Measurements from ENCODE around the gene HOXB2.

Gene HOXB2

DNA sequence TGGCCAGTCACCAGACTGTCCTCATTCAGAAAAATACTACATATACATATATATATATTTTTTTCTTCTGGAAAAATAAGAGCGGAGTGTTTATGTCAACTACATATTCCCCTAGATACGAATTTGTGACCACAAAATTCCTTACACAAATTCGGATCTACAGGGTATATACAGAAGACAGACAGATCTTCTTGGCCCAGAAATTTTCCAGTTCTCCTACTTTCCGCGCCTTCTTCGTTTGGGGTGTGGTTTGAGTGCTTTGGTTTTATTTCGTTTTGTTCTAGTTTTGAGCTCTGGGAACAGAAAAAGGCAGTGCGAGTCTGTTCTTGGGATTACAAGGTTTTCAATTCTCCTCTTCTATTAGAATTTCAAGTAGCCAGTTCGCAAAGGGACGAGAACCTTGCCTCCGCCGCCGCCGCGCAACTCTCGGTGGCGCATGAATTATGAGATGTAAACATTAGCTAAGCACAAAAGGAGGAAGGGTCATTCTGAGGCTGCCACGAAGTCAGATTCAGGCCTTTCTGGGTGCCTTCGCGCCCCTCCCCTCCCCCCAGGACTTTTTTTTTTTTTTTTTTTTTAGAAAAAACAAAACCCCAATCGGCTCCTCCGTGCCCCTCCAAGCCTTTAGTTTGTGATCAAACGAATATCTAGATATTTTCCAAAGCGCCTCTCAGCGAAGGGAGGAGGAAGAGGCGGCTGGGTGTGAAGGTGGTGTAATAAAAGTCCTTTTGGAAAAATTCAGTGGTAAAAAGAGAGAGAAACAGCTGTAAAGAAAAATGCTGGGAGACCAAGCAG lies 35.0 kb upstream of the HOXB2 start:
- no peak for DNase-seq (ENCODE audit: insufficient read length, low spot score)
- no peak for FAIRE-seq

DNA sequence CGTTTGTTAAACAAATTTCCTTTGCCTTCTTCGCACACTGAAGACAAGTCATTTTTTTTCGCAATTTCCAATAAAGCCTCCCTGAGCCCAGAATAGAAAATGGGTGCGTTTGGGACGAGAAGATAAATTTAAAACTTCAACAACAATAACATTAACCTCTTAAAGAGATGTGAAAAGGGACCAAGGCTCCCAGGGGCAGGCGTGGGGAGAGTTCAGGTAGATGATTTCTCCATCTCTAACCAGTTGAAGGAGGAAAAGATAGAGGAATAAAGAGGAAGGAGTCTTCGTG lies 34.5 kb upstream of the HOXB2 start:
- no peak for FAIRE-seq

DNA sequence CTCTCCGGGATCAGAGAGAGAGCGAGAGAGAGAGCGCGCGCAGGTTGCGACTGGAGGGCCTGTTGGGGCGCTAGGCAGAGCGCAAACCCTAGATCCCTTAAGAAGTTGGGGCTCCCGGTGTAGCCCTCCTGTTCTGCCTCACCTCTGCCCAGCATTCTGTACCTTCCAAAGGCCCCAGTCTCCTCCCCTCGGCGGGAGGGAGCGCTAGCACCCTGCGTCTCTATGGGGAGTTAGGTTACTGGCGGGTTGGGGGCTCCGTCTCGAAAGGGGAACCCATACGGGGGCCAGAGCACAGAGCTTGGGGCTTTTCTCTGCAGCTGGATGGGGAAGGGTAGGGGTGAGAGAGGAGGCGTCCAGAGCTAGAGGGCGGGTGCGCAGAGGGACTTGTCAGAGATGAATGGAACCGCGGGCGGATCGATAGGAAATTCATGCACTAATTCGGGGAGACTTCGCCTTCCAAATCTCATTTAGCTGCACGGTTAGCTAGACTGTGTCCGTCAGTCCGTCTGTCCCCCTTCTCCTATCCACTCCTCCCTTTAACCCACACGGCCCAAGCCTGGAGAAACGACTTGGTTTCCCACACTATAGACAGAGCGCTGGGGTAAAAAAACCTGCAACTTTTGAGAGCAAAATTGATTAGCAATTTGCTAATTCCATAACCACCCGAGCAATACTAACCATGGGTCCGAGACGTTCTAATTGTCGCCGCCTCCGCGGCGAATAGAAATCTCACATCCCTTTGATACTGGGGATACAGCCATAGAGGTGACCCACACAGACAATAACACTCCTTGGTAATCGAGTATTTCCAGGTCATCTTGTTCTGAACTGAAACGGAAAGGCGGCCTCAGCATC lies 33.9 kb upstream of the HOXB2 start:
- FAIRE-seq = peak; percentile 57
- no peak for DNase-seq (ENCODE audit: insufficient read length, low spot score)

More for the DNA sequence above, 34.5 kb upstream of the HOXB2 start:
- DNase-seq (ENCODE audit: insufficient read length, low spot score) = no peak

DNA sequence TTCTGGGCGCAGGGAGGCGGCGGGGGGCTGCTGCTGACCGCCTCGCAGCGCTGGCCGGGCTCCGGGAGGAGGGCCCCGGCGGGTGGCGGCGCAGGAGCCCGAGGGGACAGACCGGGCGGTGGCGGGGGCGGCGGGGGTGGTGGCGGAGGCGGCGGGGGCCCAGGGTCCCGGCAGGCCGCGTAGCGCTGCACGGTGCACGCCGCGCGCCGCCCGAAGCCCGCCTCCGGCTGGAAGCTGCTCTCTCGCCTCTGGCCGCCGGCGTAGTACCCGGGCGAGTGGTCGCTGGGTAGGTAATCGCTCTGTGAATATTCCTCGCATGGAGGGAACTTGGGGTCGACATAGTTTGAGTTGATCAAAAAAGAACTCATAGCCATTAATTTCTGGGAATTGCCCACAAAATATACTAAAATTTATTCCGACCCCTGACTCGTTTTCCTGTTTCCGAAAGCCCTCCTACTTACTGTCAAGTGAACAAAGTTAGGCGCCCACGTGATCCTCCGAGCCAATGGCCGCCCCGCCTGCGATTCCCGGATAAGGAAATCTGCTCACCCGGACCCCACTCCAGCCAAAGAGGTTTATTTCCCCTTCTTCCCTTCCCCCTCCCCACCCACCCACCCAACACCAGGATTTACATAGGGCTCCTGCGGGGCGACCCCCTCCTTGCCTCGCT lies 33.2 kb upstream of the HOXB2 start, which contains the start of gene HOXB4:
Gene HOXB4 (minus strand): TSS at position 405 of the 670 bp plus-strand sequence. CDS start 31 bp downstream, at position 374.
- FAIRE-seq = peak; percentile 28
- DNase-seq (ENCODE audit: insufficient read length, low spot score) = peak; percentile 87

DNA sequence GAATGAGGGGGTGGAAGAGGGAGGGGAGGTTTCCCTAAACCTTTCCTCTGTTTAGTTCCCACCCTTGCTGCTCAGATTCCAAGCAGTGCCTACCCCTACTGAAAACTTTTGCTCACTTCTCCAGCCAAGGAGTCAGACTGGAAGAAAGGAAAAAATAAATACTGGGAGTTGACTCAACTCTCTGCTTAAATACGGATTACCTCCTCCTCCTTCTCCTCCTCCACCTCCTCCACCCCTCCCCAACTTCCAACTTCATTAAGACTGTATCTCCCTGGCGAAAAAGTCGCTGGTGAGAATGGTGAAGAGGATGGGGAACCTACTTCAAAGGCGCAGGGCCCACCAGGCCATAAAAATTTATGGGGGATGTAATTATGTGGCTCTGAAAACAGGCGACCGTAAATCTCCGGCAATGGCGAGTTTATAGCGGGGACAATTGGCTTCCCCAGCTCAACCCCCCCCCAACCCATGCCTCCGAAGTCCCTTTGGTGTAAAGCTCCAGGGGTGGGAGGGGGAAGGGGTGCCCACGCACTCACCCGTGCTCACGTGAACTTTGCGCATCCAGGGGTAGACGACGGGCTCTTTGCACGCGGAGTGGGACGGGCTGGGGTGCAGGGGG lies 32.5 kb upstream of the HOXB2 start:
- DNase-seq (ENCODE audit: insufficient read length, low spot score) (no peak), FAIRE-seq (peak; percentile 90)

DNA sequence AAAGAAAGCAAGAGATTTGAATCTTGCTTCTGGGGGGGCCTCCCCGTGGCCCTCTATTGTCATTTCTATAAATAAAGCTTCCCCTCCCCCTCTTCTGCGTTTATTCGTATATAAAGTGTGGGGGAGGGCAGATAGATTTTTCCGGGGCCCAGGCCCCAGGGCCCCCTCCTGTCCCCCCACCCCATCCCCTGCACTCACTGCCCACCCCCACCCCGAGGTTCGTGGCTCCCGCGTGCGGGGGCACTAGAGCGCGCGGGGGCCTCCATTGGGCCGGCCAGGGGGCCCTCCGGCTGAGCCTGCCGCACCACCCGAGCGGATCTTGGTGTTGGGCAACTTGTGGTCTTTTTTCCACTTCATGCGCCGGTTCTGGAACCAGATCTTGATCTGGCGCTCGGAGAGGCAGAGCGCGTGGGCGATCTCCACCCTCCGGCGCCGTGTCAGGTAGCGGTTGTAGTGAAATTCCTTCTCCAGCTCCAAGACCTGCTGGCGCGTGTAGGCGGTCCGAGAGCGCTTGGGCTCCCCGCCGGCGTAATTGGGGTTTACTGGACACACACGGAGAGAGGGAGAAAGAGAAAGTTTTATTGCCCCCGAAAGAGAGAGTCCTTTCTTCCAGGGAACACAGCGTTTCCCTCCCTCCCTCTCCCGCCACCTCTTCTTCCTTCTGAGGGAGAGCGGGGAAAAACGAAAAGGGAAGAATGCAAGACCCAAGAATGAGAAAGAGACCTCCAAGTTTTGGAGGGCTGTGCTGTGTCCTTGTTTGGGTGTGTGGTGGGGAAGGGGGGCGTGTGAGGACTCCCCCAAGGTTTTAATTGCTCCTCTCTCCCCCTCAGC lies 31.8 kb upstream of the HOXB2 start:
- no peak for DNase-seq (ENCODE audit: insufficient read length, low spot score)
- no peak for FAIRE-seq

DNA sequence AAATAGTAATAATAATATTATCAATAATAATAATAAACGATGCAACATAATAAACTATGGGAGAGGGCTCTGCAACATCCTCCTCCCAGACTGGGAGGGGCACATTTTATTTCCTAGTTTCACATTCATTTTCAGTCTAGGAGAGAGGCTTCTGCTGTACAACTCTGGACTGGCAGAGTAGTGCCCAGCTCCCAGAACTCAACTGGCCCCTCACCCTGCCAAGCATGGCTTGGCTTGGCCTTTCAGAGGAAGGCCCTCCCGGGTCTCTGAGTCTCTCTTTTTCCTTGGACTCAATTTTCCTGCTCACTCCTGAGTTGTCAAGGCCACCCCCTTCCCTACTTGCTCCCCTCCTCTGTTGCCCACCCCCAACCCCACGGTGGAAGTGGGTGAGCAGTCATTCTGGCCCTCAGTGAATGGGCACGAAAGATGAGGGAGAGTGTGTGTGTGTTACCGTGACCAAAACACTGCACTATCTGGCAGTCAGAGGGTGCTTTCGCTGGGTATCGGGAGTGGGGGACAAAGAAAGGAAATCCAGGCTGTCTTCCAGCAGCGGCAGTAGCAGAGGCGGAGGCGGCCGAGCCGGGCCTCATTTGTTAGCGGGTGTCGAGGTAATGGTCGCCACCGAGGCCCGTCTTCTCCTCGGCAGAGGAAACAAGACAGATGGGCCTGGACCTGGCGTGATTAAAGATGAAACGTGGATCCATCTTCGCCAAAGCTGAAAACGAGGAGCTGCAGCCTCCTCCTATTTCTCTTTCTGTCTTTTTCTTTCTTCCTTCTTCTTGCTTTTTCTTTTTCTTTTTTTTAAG lies 31.0 kb upstream of the HOXB2 start:
- DNase-seq (ENCODE audit: insufficient read length, low spot score) = no peak
- peak; percentile 54 for FAIRE-seq

DNA sequence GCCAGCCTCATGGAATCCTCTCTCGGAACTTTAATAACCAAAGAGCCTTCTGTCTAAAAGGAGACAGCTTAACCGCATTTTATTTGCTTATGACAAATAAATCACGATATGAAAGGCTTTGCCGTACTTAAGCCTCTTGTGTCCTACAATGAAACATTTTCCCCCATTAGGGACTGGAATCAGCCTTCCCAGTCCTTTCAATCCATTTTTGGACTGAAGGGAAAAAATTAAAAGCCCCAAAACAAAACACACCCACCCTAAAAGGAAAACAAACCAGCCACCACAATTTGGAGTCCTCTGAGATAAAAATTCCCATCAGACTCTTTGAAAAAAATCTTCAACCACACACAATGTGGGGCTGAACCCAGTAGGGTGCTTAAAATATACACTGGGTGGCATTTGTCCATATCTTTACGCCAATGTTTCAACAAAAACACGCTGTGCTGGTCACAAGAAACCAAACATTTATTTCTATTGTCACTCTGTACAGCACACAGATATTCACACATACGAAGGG lies 30.2 kb upstream of the HOXB2 start:
- FAIRE-seq (no peak), DNase-seq (ENCODE audit: insufficient read length, low spot score) (no peak)

DNA sequence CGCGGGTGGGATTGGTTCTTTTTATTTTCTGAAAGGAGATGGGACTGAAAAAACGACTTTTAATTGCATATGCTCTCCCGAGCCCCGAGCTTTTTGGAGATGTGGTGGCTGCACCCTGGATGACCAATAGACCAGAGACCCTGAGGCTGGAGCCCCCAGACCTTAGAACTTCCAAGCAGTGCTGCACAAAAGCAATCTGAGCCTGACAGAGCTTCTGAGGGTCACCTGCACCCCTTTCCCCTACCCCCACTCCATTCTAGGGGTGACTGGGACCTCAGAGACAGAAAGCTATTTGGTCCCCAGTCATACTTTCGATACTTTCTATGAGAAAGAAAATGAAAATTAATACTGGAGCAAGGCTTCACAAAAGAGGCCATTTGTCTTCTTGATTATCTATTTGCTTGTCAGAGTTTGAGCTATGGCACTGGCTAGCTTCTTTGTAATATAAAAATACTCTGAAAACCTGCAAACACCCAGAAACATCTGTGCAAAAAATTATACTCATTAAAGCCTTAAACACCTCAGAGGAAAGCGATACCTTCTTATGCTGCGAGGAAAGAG lies 29.7 kb upstream of the HOXB2 start:
- DNase-seq (ENCODE audit: insufficient read length, low spot score) (no peak), FAIRE-seq (no peak)

DNA sequence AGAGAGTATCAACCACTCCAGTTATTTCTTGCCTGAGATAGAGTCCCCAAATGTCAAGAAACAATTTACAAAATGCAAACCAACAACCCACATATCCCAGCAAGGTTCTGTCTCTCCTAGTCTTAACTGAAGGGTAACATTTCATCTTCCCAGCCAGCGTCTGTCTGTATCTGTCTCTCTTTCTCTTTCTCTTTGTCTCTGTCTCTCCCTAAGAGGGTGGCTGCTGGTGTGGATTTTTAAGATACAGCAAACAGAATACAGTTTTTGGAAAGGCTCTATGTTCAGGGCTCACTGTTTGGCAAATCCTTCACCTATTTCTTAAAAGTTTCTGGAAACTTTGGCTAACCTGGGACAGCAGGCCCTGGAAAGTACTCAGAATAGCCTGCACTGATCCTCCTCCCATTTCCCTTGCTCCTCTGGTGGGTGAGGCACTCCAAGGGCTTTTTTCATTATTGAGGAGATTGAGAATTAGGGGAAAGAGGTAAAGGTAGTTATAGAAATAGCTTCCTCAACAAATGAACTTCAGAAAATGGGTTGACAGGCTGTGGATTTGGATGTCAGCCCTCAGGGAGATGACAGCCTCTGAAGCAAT lies 27.0 kb upstream of the HOXB2 start:
- FAIRE-seq (no peak), DNase-seq (ENCODE audit: insufficient read length, low spot score) (no peak)

DNA sequence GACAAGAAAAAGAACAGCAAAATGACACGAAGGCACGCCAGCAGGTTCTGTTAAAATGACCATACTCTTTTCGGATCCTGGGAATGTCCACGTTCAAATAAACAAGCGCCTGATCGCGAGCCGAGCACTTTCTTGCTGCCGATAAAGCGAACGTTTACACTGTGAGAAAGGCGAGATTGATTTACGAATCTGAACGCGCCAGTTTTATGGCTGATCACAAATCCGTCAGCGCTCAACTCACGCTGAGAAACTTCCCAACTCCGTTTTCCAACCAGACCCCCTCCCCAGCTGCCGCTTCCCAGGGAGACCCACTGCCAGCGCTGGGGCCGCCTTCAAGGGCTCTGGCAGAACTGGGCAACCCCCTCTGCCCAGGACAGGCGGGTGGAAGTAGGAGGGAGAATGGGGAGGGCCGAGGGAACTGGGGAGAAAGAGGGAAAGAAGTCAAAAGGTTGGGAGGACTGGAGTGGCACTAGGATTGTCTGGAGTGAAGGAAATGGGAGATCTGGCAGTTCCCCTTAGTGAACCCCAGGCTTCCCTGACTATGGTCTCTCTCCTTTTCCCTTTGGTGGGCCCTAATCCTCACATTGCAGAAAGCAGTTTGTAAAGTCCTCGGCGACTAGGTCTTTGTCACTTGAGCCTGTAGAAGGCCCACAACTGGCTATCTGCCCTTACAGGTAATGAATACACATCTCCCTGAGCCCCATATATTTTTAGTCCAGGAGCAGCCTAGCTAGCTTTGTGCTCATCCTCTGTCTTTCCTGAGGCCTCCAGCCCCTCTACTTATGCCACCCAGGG lies 26.3 kb upstream of the HOXB2 start:
- FAIRE-seq = no peak

DNA sequence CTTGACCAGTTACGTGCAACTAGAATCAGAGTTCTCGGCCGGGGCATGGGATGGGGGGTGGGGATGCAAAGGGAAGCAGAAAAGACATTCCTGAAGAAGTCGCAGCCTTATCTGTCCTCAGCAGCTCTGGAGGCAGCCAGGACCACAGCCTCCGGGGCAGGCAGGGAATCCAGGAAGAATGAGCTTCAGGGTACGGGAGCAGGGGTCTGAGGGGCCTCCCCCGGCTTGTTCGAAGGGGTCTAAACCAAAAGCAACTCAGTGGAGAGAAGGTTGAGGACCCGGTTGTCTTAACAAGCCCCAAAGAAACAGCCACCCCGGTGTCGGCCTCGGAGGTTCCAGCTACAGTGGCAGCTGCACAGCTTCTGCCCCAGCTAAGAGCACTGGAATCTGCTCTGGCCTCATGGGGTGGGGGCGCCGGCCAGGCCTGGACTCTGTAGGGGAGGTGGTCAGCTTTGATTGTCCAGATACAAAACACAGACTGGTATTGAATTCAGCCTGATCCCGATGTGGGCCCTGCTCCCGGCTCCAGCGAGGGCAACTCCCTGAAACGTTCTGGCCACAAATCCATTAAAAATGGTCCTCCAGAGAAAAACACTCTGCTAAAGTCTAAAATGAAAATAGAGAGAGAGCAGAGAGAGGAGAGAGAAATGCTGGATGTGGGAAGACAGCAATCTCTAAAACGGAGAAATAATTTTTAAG lies 25.6 kb upstream of the HOXB2 start:
- FAIRE-seq = no peak
- no peak for DNase-seq (ENCODE audit: insufficient read length, low spot score)

More for the DNA sequence above, 26.3 kb upstream of the HOXB2 start:
- no peak for DNase-seq (ENCODE audit: insufficient read length, low spot score)

DNA sequence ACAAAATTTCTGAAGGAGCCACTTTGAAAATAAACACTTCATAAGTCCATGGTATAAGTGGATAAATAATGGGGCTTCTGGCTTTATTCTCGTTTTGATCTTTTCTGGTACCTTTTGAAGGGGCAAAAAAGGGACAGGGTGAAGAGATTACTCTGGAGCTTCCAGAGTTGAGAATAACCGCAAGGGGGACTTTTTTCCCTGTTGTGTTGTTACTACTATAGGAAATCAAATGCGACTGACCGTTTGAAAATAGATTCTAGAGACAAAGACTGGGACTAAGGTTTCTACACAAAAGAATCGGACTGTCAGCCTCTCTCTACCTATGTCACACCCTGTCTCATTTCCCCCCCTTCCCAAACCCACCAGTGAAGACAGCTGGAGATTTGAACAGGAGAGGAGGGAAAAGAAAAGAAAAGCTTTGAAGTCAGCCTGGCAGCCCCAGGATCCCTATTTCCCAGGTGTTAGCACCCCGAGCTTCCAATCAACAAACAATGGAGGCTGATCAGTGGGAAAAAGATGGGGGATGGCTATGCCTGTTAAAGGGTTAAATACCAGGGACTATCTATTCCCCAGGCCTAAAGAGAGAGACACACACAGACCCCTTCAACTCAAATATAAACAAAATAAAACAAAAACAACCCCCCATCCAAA lies 24.9 kb upstream of the HOXB2 start:
- no peak for DNase-seq (ENCODE audit: insufficient read length, low spot score)
- FAIRE-seq = no peak

DNA sequence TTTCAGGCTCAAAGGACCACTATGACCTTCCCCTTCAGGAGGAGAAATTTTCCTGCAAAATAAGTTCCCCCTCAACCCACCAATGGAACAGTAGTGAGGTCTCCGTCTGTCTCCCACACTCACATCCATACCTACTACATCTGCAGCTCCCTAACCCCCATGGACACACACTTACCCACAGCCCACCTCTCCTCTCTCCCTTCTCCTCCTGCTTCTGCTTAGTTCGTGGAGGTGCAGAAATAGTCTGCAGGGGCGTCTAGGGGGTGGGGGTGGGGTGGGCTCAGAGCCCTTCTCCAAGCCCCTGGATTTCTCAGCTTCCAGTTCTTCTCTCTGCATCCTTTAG lies 24.3 kb upstream of the HOXB2 start:
- FAIRE-seq = no peak
- DNase-seq (ENCODE audit: insufficient read length, low spot score) = no peak

DNA sequence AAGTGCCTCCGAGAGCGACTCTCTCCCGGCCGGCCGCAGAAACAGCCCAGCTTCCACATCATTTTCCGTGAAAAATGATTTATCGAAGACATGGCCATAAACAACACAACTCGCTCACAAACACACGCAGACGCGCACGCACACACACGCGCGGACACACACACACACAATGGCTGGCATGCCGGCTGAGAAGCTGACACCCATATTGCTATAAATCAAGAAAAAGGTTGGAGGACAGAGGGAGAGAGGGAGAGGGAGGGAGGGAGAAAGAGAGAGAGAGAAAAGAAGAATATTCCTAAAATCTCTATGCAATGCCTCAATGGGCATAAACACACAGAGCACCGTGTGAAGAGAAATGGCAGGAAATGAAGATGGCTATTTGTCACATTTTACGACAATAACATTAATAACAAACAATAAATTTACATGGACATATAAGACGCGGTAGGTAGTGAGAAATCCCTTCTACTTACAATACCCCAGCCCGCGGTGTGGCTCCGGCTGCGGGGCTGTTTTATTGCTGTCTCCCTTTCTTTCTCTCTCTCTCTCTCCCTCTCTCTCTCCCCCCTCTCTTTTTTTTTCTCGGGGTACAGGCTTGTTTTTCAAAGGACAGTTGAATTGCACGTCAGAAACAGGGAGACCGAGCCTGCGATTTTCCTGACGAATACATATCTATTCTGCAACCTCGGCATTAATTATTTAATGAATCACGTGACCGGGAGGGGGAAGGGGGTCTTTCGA lies 23.8 kb upstream of the HOXB2 start:
- FAIRE-seq (peak; percentile 16), DNase-seq (ENCODE audit: insufficient read length, low spot score) (no peak)

Measured in HTR-8/SVneo (cell line).